AG09309 (cell line): ENCODE data around the gene NKX2-2.

Source experiments
- DNase-seq: peaks from one replicate; pipeline ENCODE4 v3.0.0-alpha.2; 2010; ENCODE audit warnings: low read depth
- H3K4me3 ChIP-seq: 2 replicates; pipeline ENCODE4 v1.5.1; 2011; ENCODE audit warnings: mild to moderate bottlenecking, low read depth, low read length, moderate library complexity; ENCODE audit not compliant: control insufficient read depth
- CTCF ChIP-seq: IDR thresholded peaks from 2 replicates; pipeline ENCODE4 v1.5.1; 2011; ENCODE audit warnings: mild to moderate bottlenecking, low read depth, low read length, inconsistent platforms; ENCODE audit not compliant: insufficient read depth, control insufficient read depth; ENCODE audit errors: missing control alignments

NKX2-2 gene

GRCh38 chr20:21554985-21555384 is 41.1 kb upstream of the NKX2-2 start:
- no peak overlapping the region for H3K4me3 ChIP-seq
- DNase-seq = no peak
- TF ChIP-seq CTCF = no peak

- TF ChIP-seq CTCF = no peak
- DNase-seq = no peak
- H3K4me3 ChIP-seq = no peak overlapping the region
These were observed 40.6 kb upstream of the NKX2-2 start for GRCh38 chr20:21554376-21554890.

- TF ChIP-seq CTCF = no peak
- no peak for DNase-seq
- H3K4me3 ChIP-seq = no peak overlapping the region
These were observed 36.7 kb upstream of the NKX2-2 start for GRCh38 chr20:21550587-21550986.

- H3K4me3 ChIP-seq = no peak overlapping the region
- DNase-seq = no peak
- TF ChIP-seq CTCF = no peak
These were observed 34.6 kb upstream of the NKX2-2 start for GRCh38 chr20:21548390-21549035.

GRCh38 chr20:21546355-21546754 is 32.5 kb upstream of the NKX2-2 start:
- no peak overlapping the region for H3K4me3 ChIP-seq
- no peak for DNase-seq
- TF ChIP-seq CTCF = no peak

GRCh38 chr20:21539512-21539911 is 25.6 kb upstream of the NKX2-2 start:
- no peak for DNase-seq
- TF ChIP-seq CTCF = no peak
- H3K4me3 ChIP-seq = no peak overlapping the region
